TTC549 (cell line): Measurements from ENCODE around the gene TNRC6A.
"Not testable (repeated sequence)": the region's sequence is repeated elsewhere in the genome, so short reads cannot be mapped to it uniquely, and the experiment has no call there.

Experiments used
- FAIRE-seq: peaks from 2 replicates; lab custom pipeline; 2012; peaks lifted over from hg19 to GRCh38; lab: Jason Lieb, UNC

TNRC6A gene

GRCh38 chr16:24846548-24847357, 117.3 kb downstream of the TNRC6A start:
- no peak for FAIRE-seq

GRCh38 chr16:24847358-24847664, 117.9 kb downstream of the TNRC6A start:
- no peak for FAIRE-seq

- FAIRE-seq = no peak
Observed at GRCh38 chr16:24848065-24848464, 118.6 kb downstream of the TNRC6A start.

- no peak for FAIRE-seq
Observed at GRCh38 chr16:24849641-24850040, 120.2 kb downstream of the TNRC6A start.

- FAIRE-seq = no peak
Observed at GRCh38 chr16:24850289-24850938, 121.0 kb downstream of the TNRC6A start.

GRCh38 chr16:24851700-24852099, 122.2 kb downstream of the TNRC6A start:
- no peak for FAIRE-seq

- no peak for FAIRE-seq
Observed at GRCh38 chr16:24852281-24852721, 122.8 kb downstream of the TNRC6A start.

- no peak for FAIRE-seq
Observed at GRCh38 chr16:24853169-24853824, 123.8 kb downstream of the TNRC6A start.

- no peak for FAIRE-seq
Observed at GRCh38 chr16:24853830-24854229, 124.4 kb downstream of the TNRC6A start.

GRCh38 chr16:24854607-24855171, 125.2 kb downstream of the TNRC6A start:
- no peak for FAIRE-seq

GRCh38 chr16:24855678-24856077, 126.2 kb downstream of the TNRC6A start:
- no peak for FAIRE-seq

- FAIRE-seq = not testable (repeated sequence)
Observed at GRCh38 chr16:24856871-24857270, 127.4 kb downstream of the TNRC6A start.

- no peak for FAIRE-seq
Observed at GRCh38 chr16:24858219-24859041, 129.0 kb downstream of the TNRC6A start.

- FAIRE-seq = no peak
Observed at GRCh38 chr16:24861461-24861860, 132.0 kb downstream of the TNRC6A start.

- FAIRE-seq = no peak
Observed at GRCh38 chr16:24863582-24864437, 134.4 kb downstream of the TNRC6A start.

GRCh38 chr16:24869033-24869432, 139.6 kb downstream of the TNRC6A start:
- FAIRE-seq = no peak

- FAIRE-seq = no peak
Observed at GRCh38 chr16:24871891-24872290, 142.4 kb downstream of the TNRC6A start.

GRCh38 chr16:24873028-24873427, 143.6 kb downstream of the TNRC6A start:
- no peak for FAIRE-seq

- no peak for FAIRE-seq
Observed at GRCh38 chr16:24875466-24875865, 146.0 kb downstream of the TNRC6A start.
